A549 (cell line): ENCODE data around the gene PLD3.

Experiments
- BHLHE40 ChIP-seq: IDR thresholded peaks from 2 replicates; pipeline ENCODE4 v1.6.1; 2012; ENCODE audit warnings: low read depth, low read length, inconsistent platforms
- CBX2 ChIP-seq: fragments of 200-600 bp; sonication (generic); IDR thresholded peaks from 2 replicates; pipeline ENCODE4 v1.6.1; 2016; ENCODE audit warnings: low read depth, mild to moderate bottlenecking, borderline replicate concordance
- CHD2 ChIP-seq: fragments of 150-350 bp; IDR thresholded peaks from 2 replicates; pipeline ENCODE4 v1.6.1; 2014; ENCODE audit warnings: low read length; ENCODE audit not compliant: partially characterized antibody
- CTCF ChIP-seq: fragments of >200 bp; sonication (Bioruptor Twin); formaldehyde crosslinking; IDR thresholded peaks from 3 replicates; pipeline ENCODE4 v1.5.1; 2016
- EP300 ChIP-seq, 2 experiments: fragments of >200 bp; sonication (Bioruptor Twin); formaldehyde crosslinking; IDR thresholded peaks; 2 replicates in 1 of 2; 3 replicates in 1 of 2; pipeline ENCODE4 v1.6.1; 2016 to 2017
- GATA3 ChIP-seq: IDR thresholded peaks from 2 replicates; pipeline ENCODE4 v1.6.1; 2012; ENCODE audit warnings: borderline replicate concordance
- HMGXB4 ChIP-seq: fragments of 250-450 bp; sonication (Bioruptor Pico); IDR thresholded peaks from 2 replicates; pipeline ENCODE4 v1.5.0; 2021; ENCODE audit warnings: mild to moderate bottlenecking, moderate library complexity, borderline replicate concordance
- JUN ChIP-seq, 2 experiments: fragments of >200 bp; sonication (Bioruptor Twin); formaldehyde crosslinking; IDR thresholded peaks; 2 replicates in 1 of 2; 3 replicates in 1 of 2; pipeline ENCODE4 v1.6.1; 2016 to 2017
- MAFK ChIP-seq: fragments of 450-650 bp; IDR thresholded peaks from 2 replicates; pipeline ENCODE4 v1.6.1; 2014; ENCODE audit not compliant: partially characterized antibody
- POLR2A ChIP-seq: IDR thresholded peaks from 2 replicates; pipeline ENCODE4 v1.6.1; 2012; ENCODE audit warnings: mild to moderate bottlenecking, low read length
- RAD21 ChIP-seq, 2 experiments: fragments of >200 bp in 1 of 2; sonication (Bioruptor Twin) in 1 of 2; formaldehyde crosslinking in 1 of 2; IDR thresholded peaks in 1 of 2; conservative IDR thresholded peaks in 1 of 2; 2 replicates in 1 of 2; 3 replicates in 1 of 2; pipeline ENCODE4 v1.6.1; 2012 to 2018; ENCODE audit warnings: inconsistent platforms in 1 of 2
- RNF2 ChIP-seq: fragments of 200-600 bp; sonication (generic); IDR thresholded peaks from 2 replicates; pipeline ENCODE4 v1.6.1; 2016; ENCODE audit warnings: low read depth, mild to moderate bottlenecking, antibody characterized with exemption, moderate library complexity, borderline replicate concordance
- SREBF2 ChIP-seq: fragments of 450-650 bp; IDR thresholded peaks from 2 replicates; pipeline ENCODE4 v1.6.1; 2014; ENCODE audit warnings: mild to moderate bottlenecking, moderate library complexity
- USF2 ChIP-seq: fragments of 450-650 bp; IDR thresholded peaks from 2 replicates; pipeline ENCODE4 v1.6.1; 2014; ENCODE audit warnings: antibody characterized with exemption

GRCh38 chr19:40348961-40349507, 539 bp downstream of the PLD3 start:
- TF ChIP-seq CTCF (no peak), HMGXB4 (CRISPR knock-in tag) (no peak), POLR2A (no peak), SREBF2 (no peak), CHD2 (no peak), USF2 (no peak), RNF2 (no peak), MAFK (no peak), EP300 (IDR thresholded peaks at IDR 0.05) (no peak), JUN (IDR thresholded peaks at IDR 0.05) (no peak), RAD21 (conservative IDR thresholded peaks at IDR 0.05 in 1 of 2, IDR thresholded peaks at IDR 0.05 in 1 of 2) (no peak), BHLHE40 (no peak), GATA3 (no peak), CBX2 (no peak)
